Panc1 (cell line): ENCODE measurements around the gene S100A10.

ENCODE experiments used
- CTCF ChIP-seq: fragments of 450-650 bp; IDR thresholded peaks from 2 replicates; pipeline ENCODE4 v1.5.1; 2017; ENCODE audit warnings: mild to moderate bottlenecking
- POLR2AphosphoS5 ChIP-seq: IDR thresholded peaks from 2 replicates; pipeline ENCODE4 v1.6.1; 2012; ENCODE audit warnings: mild to moderate bottlenecking, low read depth, low read length, moderate library complexity
- REST ChIP-seq, 2 experiments: IDR thresholded peaks; 2 replicates each; pipeline ENCODE4 v1.6.1; 2011 to 2012; ENCODE audit warnings: low read depth in 2 of 2, control low read depth in 1 of 2, low read length in 1 of 2, mild to moderate bottlenecking in 1 of 2, moderate library complexity in 1 of 2; ENCODE audit not compliant: insufficient read depth in 1 of 2
- SIN3A ChIP-seq: IDR thresholded peaks from 2 replicates; pipeline ENCODE4 v1.6.1; 2012; ENCODE audit warnings: low read depth, mild to moderate bottlenecking, low read length, moderate library complexity, borderline replicate concordance; ENCODE audit not compliant: insufficient read depth
- TCF7L2 ChIP-seq: IDR thresholded peaks from 2 replicates; pipeline ENCODE4 v1.6.1; 2011; ENCODE audit warnings: mild to moderate bottlenecking, low read depth, low read length, inconsistent platforms

GRCh38 chr1:152035539-152036266 is 42.0 kb upstream of the S100A10 start:
- TF ChIP-seq CTCF = no peak
- no peak for TF ChIP-seq SIN3A
- no peak for TF ChIP-seq REST (IDR thresholded peaks at IDR 0.05; ENCODE audit: insufficient read depth in 1 of 2, low read depth in 2 of 2, low read length in 1 of 2)
- no peak for TF ChIP-seq POLR2AphosphoS5
- TF ChIP-seq TCF7L2 = no peak
